OCI-LY3 (cell line): ENCODE measurements around the gene TMEM218.
"Not testable (repeated sequence)": the region's sequence is repeated elsewhere in the genome, so short reads cannot be mapped to it uniquely, and the experiment has no call there.

Experiments used
- EZH2phosphoT487 ChIP-seq: fragments of 200-600 bp; shearing (Covaris generic); IDR thresholded peaks from 2 replicates; pipeline ENCODE4 v1.6.1; 2018; ENCODE audit warnings: antibody characterized with exemption, mixed run types, low read depth
- TF ChIP-seq, protein P1 (sequence below): fragments of 200-600, 300-600 bp; sonication (generic); IDR thresholded peaks from 2 replicates; pipeline ENCODE4 v1.5.1; 2014; ENCODE audit warnings: antibody characterized with exemption, low read length, low read depth

DNA sequence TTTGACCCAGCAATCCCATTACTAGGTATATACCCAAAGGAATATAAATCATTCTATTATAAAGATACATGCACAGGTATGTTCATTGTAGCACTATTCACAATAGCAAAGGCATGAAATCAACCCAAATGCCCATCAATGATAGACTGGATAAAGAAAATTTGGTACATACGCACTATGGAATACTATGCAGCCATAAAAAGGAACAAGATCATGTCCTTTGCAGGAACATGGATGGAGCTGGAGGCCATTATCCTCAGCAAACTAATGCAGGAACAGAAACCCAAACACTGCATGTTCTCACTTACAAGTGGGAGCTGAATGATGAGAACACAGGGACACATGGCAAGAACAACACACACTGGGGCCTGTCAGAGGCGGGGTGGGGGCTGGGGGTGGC, 55.3 kb downstream of the TMEM218 start:
- TF ChIP-seq, protein P1, sequence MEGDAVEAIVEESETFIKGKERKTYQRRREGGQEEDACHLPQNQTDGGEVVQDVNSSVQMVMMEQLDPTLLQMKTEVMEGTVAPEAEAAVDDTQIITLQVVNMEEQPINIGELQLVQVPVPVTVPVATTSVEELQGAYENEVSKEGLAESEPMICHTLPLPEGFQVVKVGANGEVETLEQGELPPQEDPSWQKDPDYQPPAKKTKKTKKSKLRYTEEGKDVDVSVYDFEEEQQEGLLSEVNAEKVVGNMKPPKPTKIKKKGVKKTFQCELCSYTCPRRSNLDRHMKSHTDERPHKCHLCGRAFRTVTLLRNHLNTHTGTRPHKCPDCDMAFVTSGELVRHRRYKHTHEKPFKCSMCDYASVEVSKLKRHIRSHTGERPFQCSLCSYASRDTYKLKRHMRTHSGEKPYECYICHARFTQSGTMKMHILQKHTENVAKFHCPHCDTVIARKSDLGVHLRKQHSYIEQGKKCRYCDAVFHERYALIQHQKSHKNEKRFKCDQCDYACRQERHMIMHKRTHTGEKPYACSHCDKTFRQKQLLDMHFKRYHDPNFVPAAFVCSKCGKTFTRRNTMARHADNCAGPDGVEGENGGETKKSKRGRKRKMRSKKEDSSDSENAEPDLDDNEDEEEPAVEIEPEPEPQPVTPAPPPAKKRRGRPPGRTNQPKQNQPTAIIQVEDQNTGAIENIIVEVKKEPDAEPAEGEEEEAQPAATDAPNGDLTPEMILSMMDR: not testable (repeated sequence)
- TF ChIP-seq EZH2phosphoT487: not testable (repeated sequence)
